K562 (cell line): Measurements from ENCODE around the gene SMYD1. TPM values are rescaled to one million over a fixed set of nuclear protein-coding genes. Genes with fewer than 3 reads are reported as not detected.

Source experiments
- ATAC-seq: fragments of 200-7000 bp; cut with Tn5 transposase; 3 replicates; pipeline ENCODE4 v1.9.1; 2020; ENCODE audit warnings: moderate library complexity
- BruUV-seq: library from RNA; stranded (reverse); fragments of 400-500 nt; replicated peaks from 2 replicates; lab custom pipeline; 2021; lab: Mats Ljungman, UMichigan
- CTCF ChIA-PET: fragments of 300-600 bp; formaldehyde crosslinking; extraction: SDS; loops from one replicate; lab custom pipeline; 2021; ENCODE audit warnings: low intra/inter-chr PET ratio; lab: Yijun Ruan, JAX
- POLR2A ChIA-PET: fragments of 300-600, 350-650 bp; sonication (Branson Sonifier 250); formaldehyde crosslinking; extraction: SDS; loops from one replicate; lab custom pipeline; 2021; ENCODE audit warnings: antibody characterized with exemption, inconsistent platforms; lab: Yijun Ruan, JAX
- DNase-seq, 4 experiments: peaks; one replicate each; pipeline versions ENCODE4 v3.0.0 to v3.0.0-alpha.2; 2011 to 2018; ENCODE audit warnings: low spot score in 3 of 4, mixed read lengths in 3 of 4; ENCODE audit errors: extremely low read depth in 1 of 4
- FAIRE-seq: peaks from 2 replicates; lab custom pipeline; 2011; peaks lifted over from hg19 to GRCh38; lab: Jason Lieb, UNC
- H2AFZ ChIP-seq: 2 replicates; pipeline ENCODE4 v1.6.0; 2011; ENCODE audit warnings: low read depth, low read length, control low read depth, inconsistent platforms
- H3K27ac ChIP-seq: fragments of 200-600 bp; 3 replicates; pipeline ENCODE4 v1.8.0; 2011; ENCODE audit warnings: low read depth, mild to moderate bottlenecking, control low read depth, inconsistent platforms, low read length, moderate library complexity, mixed read lengths; ENCODE audit errors: extremely low read depth
- H3K27me3 ChIP-seq, 2 experiments: fragments of 300-600 bp in 1 of 2; 2 replicates in 1 of 2; 3 replicates in 1 of 2; pipeline versions ENCODE4 v1.6.0 to v1.8.0; 2011; ENCODE audit warnings: inconsistent platforms in 2 of 2, low read length in 2 of 2, mild to moderate bottlenecking in 1 of 2, mixed read lengths in 1 of 2, moderate library complexity in 1 of 2; ENCODE audit not compliant: control insufficient read depth in 2 of 2, insufficient read depth in 2 of 2
- H3K36me3 ChIP-seq: fragments of 300-600 bp; 3 replicates; pipeline ENCODE4 v1.8.0; 2011; ENCODE audit warnings: mild to moderate bottlenecking, low read length, inconsistent platforms; ENCODE audit not compliant: control insufficient read depth, insufficient read depth
- H3K4me1 ChIP-seq, 2 experiments: fragments of 200-600 bp in 1 of 2; replicated peaks in 1 of 2; 2 replicates in 1 of 2; 3 replicates in 1 of 2; pipeline versions ENCODE4 v1.5.1 to v1.8.0; 2011; ENCODE audit warnings: inconsistent platforms in 2 of 2, low read length in 2 of 2, mild to moderate bottlenecking in 1 of 2, mixed read lengths in 1 of 2, moderate library complexity in 1 of 2; ENCODE audit not compliant: control insufficient read depth in 2 of 2, insufficient read depth in 2 of 2
- H3K4me2 ChIP-seq: 2 replicates; pipeline ENCODE4 v1.6.1; 2011; ENCODE audit warnings: low read length, control low read depth, inconsistent platforms, mixed read lengths; ENCODE audit not compliant: insufficient read depth
- H3K4me3 ChIP-seq: fragments of 200-600 bp; sonication (generic), shearing (Covaris generic); 2 replicates; pipeline ENCODE4 v1.5.1; 2016; ENCODE audit warnings: control low read depth, inconsistent platforms
- H3K79me2 ChIP-seq: fragments of 200-600 bp; 3 replicates; pipeline ENCODE4 v1.8.0; 2011; ENCODE audit warnings: low read length, inconsistent platforms; ENCODE audit not compliant: control insufficient read depth, insufficient read depth
- H3K9ac ChIP-seq, 2 experiments: 2 replicates each; pipeline versions ENCODE4 v1.6.0 to v1.6.1; 2011; ENCODE audit warnings: low read depth in 2 of 2, low read length in 2 of 2, control low read depth in 1 of 2, inconsistent platforms in 1 of 2, mild to moderate bottlenecking in 1 of 2, mixed read lengths in 1 of 2; ENCODE audit not compliant: insufficient read depth in 1 of 2
- H3K9me1 ChIP-seq: one replicate; pipeline ENCODE4 v1.6.0; 2011; ENCODE audit warnings: inconsistent platforms, mild to moderate bottlenecking, low read length, moderate library complexity; ENCODE audit not compliant: control insufficient read depth, insufficient read depth
- H3K9me3 ChIP-seq: replicated peaks from 2 replicates; pipeline ENCODE4 v1.5.1; 2011; ENCODE audit warnings: low read depth, low read length, inconsistent platforms; ENCODE audit not compliant: control insufficient read depth, insufficient read depth
- H4K20me1 ChIP-seq: replicated peaks from 2 replicates; pipeline ENCODE4 v1.6.1; 2011; ENCODE audit warnings: low read length, inconsistent platforms, mixed read lengths; ENCODE audit not compliant: control insufficient read depth, insufficient read depth
- DLX4 ChIP-seq: fragments of 250-450 bp; sonication (Bioruptor Pico); IDR thresholded peaks from 2 replicates; pipeline ENCODE4 v1.6.1; 2021; ENCODE audit warnings: mild to moderate bottlenecking
- MYNN ChIP-seq, 2 experiments: sonication (generic); formaldehyde crosslinking in 1 of 2; IDR thresholded peaks; 2 replicates each; pipeline versions ENCODE4 v1.5.0 to v1.6.1; 2016 to 2020; ENCODE audit warnings: antibody characterized with exemption in 1 of 2, missing genetic modification reagents in 1 of 2
- NFYB ChIP-seq: IDR thresholded peaks from 2 replicates; pipeline ENCODE4 v1.6.1; 2011; ENCODE audit warnings: mild to moderate bottlenecking, moderate library complexity; ENCODE audit not compliant: insufficient read length; ENCODE audit errors: extremely low read depth
- NR2F6 ChIP-seq: fragments of 450-650 bp; formaldehyde crosslinking; IDR thresholded peaks from 2 replicates; pipeline ENCODE4 v1.4.0; 2020; ENCODE audit warnings: mild to moderate bottlenecking
- RB1 ChIP-seq: fragments of 450-650 bp; IDR thresholded peaks from 2 replicates; pipeline ENCODE4 v1.6.1; 2017; ENCODE audit warnings: low read depth, mild to moderate bottlenecking
- SP1 ChIP-seq: sonication (generic); formaldehyde crosslinking; IDR thresholded peaks from 2 replicates; pipeline ENCODE4 v1.8.1; 2022; ENCODE audit warnings: mild to moderate bottlenecking, missing genetic modification reagents
- U2AF1 ChIP-seq: fragments of 200-400 bp; formaldehyde crosslinking; optimal IDR thresholded peaks from 2 replicates; pipeline ENCODE3; 2017; ENCODE audit warnings: mild to moderate bottlenecking, low read depth, low read length, moderate library complexity
- ZNF347 ChIP-seq: fragments of 450-650 bp; formaldehyde crosslinking; IDR thresholded peaks from 2 replicates; pipeline ENCODE4 v1.4.0; 2020; ENCODE audit warnings: low read depth, mild to moderate bottlenecking, moderate library complexity
- ZNF717 ChIP-seq: fragments of 250-450 bp; sonication (Bioruptor Pico); IDR thresholded peaks from 2 replicates; pipeline ENCODE4 v1.5.0; 2021
- WGBS: fragments of 100-300 bp; shearing (Covaris generic); methylation state at CpG from one replicate; pipeline ENCODE4 v1.1.6; 2016; ENCODE audit warnings: low coverage, mixed read lengths; ENCODE audit not compliant: insufficient coverage; ENCODE audit errors: missing lambda C conversion rate; 5-methylcytosine and 5-hydroxymethylcytosine counted together
- in situ Hi-C: fragments of 300-500 bp; cut with MboI; formaldehyde crosslinking; loops from 4 replicates; pipeline ENCODE4 v1.15.0; 2018; ENCODE audit warnings: inconsistent platforms, mixed read lengths
- intact Hi-C: fragments of 100-400 bp; cut with micrococcal nuclease; formaldehyde crosslinking; loops from 2 replicates; pipeline ENCODE4 v1.14.2; 2022
- polyA plus RNA-seq, 8 experiments: library from polyadenylated mRNA; depleted of rRNA in 4 of 8; stranded (reverse) in 5 of 8; unstranded in 3 of 8; fragments of >200 nt; fragmentation: Nextera tagmentation in 2 of 8; fragmentation: Illumina TruSeq in 1 of 8; extraction: Ambion mirVana in 2 of 8; extraction: Trizol in 1 of 8; gene quantifications; 2 replicates each; pipeline versions ENCODE4 v1.2.1 to v1.2.3, GENCODE V29; 2011 to 2014; ENCODE audit warnings: inconsistent platforms in 1 of 8, missing spikeins in 1 of 8
- total RNA-seq, 7 experiments: library from RNA; depleted of rRNA in 6 of 7; stranded (reverse); fragments of >200 nt in 6 of 7; fragmentation: Illumina TruSeq in 2 of 7; extraction: Trizol in 2 of 7; gene quantifications; 2 replicates each; pipeline versions ENCODE4 v1.2.1 to v1.2.3, GENCODE V29; 2011 to 2021; ENCODE audit warnings: low replicate concordance in 1 of 7
- TF ChIP-seq, protein P1 (sequence below): fragments of 450-650 bp; IDR thresholded peaks from 2 replicates; pipeline ENCODE4 v1.6.1; 2016; ENCODE audit warnings: mild to moderate bottlenecking, moderate library complexity

Gene SMYD1
- total and polyA plus RNA-seq, 9 of the 15 experiments (the other 6 are each of a cell fraction or from before 2014, with no cell fraction given), result not detected

- TF ChIP-seq MYNN (IDR thresholded peaks at IDR 0.05) (no peak), MYNN (CRISPR knock-in tag; IDR thresholded peaks at IDR 0.05) (no peak), U2AF1 (no peak), ZNF347 (CRISPR knock-in tag) (no peak), NR2F6 (CRISPR knock-in tag) (no peak), DLX4 (no peak), ZNF717 (CRISPR knock-in tag) (no peak), NFYB (no peak)
Measured at GRCh38 chr2:88137833-88138232, 70.2 kb downstream of the SMYD1 start (continued).

DNA sequence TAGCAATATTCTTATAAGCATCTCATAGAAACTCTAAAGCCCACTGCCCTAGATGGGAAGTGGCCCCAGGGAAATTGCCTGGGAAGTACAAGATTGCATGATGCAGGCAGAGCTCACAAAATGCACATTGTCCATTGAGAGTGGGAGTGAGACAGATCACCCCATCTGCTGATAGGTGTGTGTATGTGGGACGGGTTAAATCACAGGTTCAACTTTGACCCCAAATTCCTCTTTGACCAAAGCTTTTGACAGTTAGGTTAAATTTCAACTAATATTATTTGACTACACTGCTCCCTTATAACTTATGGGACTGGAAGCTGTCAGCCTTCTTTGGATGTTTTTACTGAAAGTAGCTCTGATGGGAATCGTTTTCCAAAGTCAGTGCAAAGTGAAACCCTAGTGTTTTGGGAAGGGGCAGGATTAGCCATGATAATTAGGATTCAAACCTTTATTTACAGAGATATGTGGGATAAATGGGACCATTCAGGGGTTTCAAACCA lies 71.6 kb downstream of the SMYD1 start:
- Histone ChIP-seq H4K20me1 (no peaks in the 10 kb centered on the region), H3K9me3 (no peaks in the 10 kb centered on the region), H3K36me3 (no peaks in the 10 kb centered on the region), H2AFZ (no peak overlapping the region), H3K27me3 (peaks cover 9 to 17% of the 10 kb centered on the region in 2 experiments; a peak in 4 of 5 replicates), H3K4me2 (no peak overlapping the region), H3K4me1 (no peaks in the 10 kb centered on the region), H3K4me3 (no peak overlapping the region), H3K9me1 (no peaks in the 10 kb centered on the region), H3K27ac (no peak overlapping the region), H3K79me2 (no peaks in the 10 kb centered on the region), H3K9ac (no peak overlapping the region)
- BruUV-seq, result no TSS peak
- in situ Hi-C loops, result no loop called here
- FAIRE-seq (no peak), ATAC-seq (no peak), DNase-seq (no peak)
- ChIA-PET POLR2A (no interaction called here), CTCF (no interaction called here)
- WGBS, result 0% methylated on average over 2 of the region's 2 CpGs
- intact Hi-C loops, result loop anchor here (1.0 kb wide), 1 partner anchor 16 kb away; no protein-coding TSS in a partner anchor
- TF ChIP-seq RB1 (no peak), SP1 (no peak)
- TF ChIP-seq, protein P1, sequence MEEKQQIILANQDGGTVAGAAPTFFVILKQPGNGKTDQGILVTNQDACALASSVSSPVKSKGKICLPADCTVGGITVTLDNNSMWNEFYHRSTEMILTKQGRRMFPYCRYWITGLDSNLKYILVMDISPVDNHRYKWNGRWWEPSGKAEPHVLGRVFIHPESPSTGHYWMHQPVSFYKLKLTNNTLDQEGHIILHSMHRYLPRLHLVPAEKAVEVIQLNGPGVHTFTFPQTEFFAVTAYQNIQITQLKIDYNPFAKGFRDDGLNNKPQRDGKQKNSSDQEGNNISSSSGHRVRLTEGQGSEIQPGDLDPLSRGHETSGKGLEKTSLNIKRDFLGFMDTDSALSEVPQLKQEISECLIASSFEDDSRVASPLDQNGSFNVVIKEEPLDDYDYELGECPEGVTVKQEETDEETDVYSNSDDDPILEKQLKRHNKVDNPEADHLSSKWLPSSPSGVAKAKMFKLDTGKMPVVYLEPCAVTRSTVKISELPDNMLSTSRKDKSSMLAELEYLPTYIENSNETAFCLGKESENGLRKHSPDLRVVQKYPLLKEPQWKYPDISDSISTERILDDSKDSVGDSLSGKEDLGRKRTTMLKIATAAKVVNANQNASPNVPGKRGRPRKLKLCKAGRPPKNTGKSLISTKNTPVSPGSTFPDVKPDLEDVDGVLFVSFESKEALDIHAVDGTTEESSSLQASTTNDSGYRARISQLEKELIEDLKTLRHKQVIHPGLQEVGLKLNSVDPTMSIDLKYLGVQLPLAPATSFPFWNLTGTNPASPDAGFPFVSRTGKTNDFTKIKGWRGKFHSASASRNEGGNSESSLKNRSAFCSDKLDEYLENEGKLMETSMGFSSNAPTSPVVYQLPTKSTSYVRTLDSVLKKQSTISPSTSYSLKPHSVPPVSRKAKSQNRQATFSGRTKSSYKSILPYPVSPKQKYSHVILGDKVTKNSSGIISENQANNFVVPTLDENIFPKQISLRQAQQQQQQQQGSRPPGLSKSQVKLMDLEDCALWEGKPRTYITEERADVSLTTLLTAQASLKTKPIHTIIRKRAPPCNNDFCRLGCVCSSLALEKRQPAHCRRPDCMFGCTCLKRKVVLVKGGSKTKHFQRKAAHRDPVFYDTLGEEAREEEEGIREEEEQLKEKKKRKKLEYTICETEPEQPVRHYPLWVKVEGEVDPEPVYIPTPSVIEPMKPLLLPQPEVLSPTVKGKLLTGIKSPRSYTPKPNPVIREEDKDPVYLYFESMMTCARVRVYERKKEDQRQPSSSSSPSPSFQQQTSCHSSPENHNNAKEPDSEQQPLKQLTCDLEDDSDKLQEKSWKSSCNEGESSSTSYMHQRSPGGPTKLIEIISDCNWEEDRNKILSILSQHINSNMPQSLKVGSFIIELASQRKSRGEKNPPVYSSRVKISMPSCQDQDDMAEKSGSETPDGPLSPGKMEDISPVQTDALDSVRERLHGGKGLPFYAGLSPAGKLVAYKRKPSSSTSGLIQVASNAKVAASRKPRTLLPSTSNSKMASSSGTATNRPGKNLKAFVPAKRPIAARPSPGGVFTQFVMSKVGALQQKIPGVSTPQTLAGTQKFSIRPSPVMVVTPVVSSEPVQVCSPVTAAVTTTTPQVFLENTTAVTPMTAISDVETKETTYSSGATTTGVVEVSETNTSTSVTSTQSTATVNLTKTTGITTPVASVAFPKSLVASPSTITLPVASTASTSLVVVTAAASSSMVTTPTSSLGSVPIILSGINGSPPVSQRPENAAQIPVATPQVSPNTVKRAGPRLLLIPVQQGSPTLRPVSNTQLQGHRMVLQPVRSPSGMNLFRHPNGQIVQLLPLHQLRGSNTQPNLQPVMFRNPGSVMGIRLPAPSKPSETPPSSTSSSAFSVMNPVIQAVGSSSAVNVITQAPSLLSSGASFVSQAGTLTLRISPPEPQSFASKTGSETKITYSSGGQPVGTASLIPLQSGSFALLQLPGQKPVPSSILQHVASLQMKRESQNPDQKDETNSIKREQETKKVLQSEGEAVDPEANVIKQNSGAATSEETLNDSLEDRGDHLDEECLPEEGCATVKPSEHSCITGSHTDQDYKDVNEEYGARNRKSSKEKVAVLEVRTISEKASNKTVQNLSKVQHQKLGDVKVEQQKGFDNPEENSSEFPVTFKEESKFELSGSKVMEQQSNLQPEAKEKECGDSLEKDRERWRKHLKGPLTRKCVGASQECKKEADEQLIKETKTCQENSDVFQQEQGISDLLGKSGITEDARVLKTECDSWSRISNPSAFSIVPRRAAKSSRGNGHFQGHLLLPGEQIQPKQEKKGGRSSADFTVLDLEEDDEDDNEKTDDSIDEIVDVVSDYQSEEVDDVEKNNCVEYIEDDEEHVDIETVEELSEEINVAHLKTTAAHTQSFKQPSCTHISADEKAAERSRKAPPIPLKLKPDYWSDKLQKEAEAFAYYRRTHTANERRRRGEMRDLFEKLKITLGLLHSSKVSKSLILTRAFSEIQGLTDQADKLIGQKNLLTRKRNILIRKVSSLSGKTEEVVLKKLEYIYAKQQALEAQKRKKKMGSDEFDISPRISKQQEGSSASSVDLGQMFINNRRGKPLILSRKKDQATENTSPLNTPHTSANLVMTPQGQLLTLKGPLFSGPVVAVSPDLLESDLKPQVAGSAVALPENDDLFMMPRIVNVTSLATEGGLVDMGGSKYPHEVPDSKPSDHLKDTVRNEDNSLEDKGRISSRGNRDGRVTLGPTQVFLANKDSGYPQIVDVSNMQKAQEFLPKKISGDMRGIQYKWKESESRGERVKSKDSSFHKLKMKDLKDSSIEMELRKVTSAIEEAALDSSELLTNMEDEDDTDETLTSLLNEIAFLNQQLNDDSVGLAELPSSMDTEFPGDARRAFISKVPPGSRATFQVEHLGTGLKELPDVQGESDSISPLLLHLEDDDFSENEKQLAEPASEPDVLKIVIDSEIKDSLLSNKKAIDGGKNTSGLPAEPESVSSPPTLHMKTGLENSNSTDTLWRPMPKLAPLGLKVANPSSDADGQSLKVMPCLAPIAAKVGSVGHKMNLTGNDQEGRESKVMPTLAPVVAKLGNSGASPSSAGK, result no peak
